Neuronal stem cell (in vitro differentiated cells): ENCODE results near the gene OR4A15. TPM values are rescaled to one million over a fixed set of nuclear protein-coding genes. Genes with fewer than 3 reads are reported as not detected.

Source experiments
- DNase-seq: peaks from one replicate; pipeline ENCODE4 v3.0.0-alpha.2; 2013; ENCODE audit warnings: low spot score
- H2AFZ ChIP-seq: one replicate; pipeline ENCODE4 v1.6.1; 2013; ENCODE audit warnings: mild to moderate bottlenecking, low read length, inconsistent platforms
- H2AK5ac ChIP-seq: 2 replicates; pipeline ENCODE4 v1.6.1; 2013; ENCODE audit warnings: low read depth, mild to moderate bottlenecking, inconsistent platforms, low read length, moderate library complexity, mixed read lengths
- H2BK120ac ChIP-seq: 2 replicates; pipeline ENCODE4 v1.6.1; 2013; ENCODE audit warnings: low read depth, mild to moderate bottlenecking, inconsistent platforms, low read length, moderate library complexity, mixed read lengths
- H2BK12ac ChIP-seq: one replicate; pipeline ENCODE4 v1.6.1; 2013; ENCODE audit warnings: low read length, inconsistent platforms
- H2BK15ac ChIP-seq: 2 replicates; pipeline ENCODE4 v1.6.1; 2013; ENCODE audit warnings: mild to moderate bottlenecking, low read length, inconsistent platforms, mixed read lengths
- H2BK5ac ChIP-seq: one replicate; pipeline ENCODE4 v1.6.1; 2013; ENCODE audit warnings: inconsistent platforms, mild to moderate bottlenecking, low read length, moderate library complexity
- H3K14ac ChIP-seq: one replicate; pipeline ENCODE4 v1.6.1; 2013; ENCODE audit warnings: low read length, inconsistent platforms
- H3K18ac ChIP-seq: 2 replicates; pipeline ENCODE4 v1.6.1; 2013; ENCODE audit warnings: low read length, inconsistent platforms
- H3K23ac ChIP-seq: 2 replicates; pipeline ENCODE4 v1.6.1; 2013; ENCODE audit warnings: low read depth, mild to moderate bottlenecking, mixed read lengths, low read length, inconsistent platforms; ENCODE audit not compliant: poor library complexity
- H3K27ac ChIP-seq: replicated peaks from 3 replicates; pipeline ENCODE4 v1.5.1; 2013; ENCODE audit warnings: low read length, inconsistent platforms
- H3K27me3 ChIP-seq, 3 experiments: 2 replicates each; pipeline ENCODE4 v1.6.1; 2013; ENCODE audit warnings: low read length in 3 of 3, mild to moderate bottlenecking in 2 of 3, inconsistent platforms in 1 of 3, low read depth in 1 of 3, mixed read lengths in 1 of 3, moderate library complexity in 1 of 3; ENCODE audit not compliant: control insufficient read depth in 3 of 3, insufficient read depth in 3 of 3
- H3K36me3 ChIP-seq, 2 donors: replicated peaks in 1 of 2; 2 replicates each; pipeline ENCODE4 v1.6.1; 2013; ENCODE audit warnings: low read length in 2 of 2; ENCODE audit not compliant: control insufficient read depth in 2 of 2, insufficient read depth in 2 of 2
- H3K4ac ChIP-seq: 2 replicates; pipeline ENCODE4 v1.6.1; 2013; ENCODE audit warnings: inconsistent platforms, mild to moderate bottlenecking, low read length, moderate library complexity
- H3K4me1 ChIP-seq, 2 donors: 1 replicate in 1 of 2; 2 replicates in 1 of 2; pipeline ENCODE4 v1.6.1; 2013; ENCODE audit warnings: low read length in 2 of 2, low read depth in 1 of 2; ENCODE audit not compliant: control insufficient read depth in 2 of 2, insufficient read depth in 1 of 2
- H3K4me2 ChIP-seq: one replicate; pipeline ENCODE4 v1.6.1; 2013; ENCODE audit warnings: mild to moderate bottlenecking, low read length, inconsistent platforms; ENCODE audit not compliant: insufficient read depth, poor library complexity, severe bottlenecking
- H3K4me3 ChIP-seq, 2 donors: 2 replicates each; pipeline ENCODE4 v1.5.1; 2013; ENCODE audit warnings: low read length in 2 of 2, mild to moderate bottlenecking in 2 of 2, inconsistent platforms in 1 of 2, moderate library complexity in 1 of 2
- H3K79me1 ChIP-seq: one replicate; pipeline ENCODE4 v1.6.1; 2013; ENCODE audit warnings: low read depth, mild to moderate bottlenecking, inconsistent platforms, low read length, moderate library complexity
- H3K9ac ChIP-seq: one replicate; pipeline ENCODE4 v1.6.1; 2013; ENCODE audit warnings: mild to moderate bottlenecking, low read depth, low read length, inconsistent platforms; ENCODE audit not compliant: poor library complexity
- H3K9me3 ChIP-seq, 2 donors: replicated peaks in 1 of 2; 2 replicates each; pipeline versions ENCODE3 to v1.6.1; 2013; ENCODE audit warnings: low read length in 2 of 2, mild to moderate bottlenecking in 2 of 2, inconsistent platforms in 1 of 2, low read depth in 1 of 2, mixed read lengths in 1 of 2, moderate library complexity in 1 of 2; ENCODE audit not compliant: control insufficient read depth in 2 of 2, insufficient read depth in 1 of 2
- H4K8ac ChIP-seq: one replicate; pipeline ENCODE4 v1.6.1; 2013; ENCODE audit warnings: low read depth, mild to moderate bottlenecking, inconsistent platforms, low read length, moderate library complexity
- H4K91ac ChIP-seq: one replicate; pipeline ENCODE4 v1.6.1; 2013; ENCODE audit warnings: low read length, low read depth, mild to moderate bottlenecking, inconsistent platforms; ENCODE audit not compliant: poor library complexity
- WGBS, 2 donors: extraction: QIAGEN DNeasy Blood & Tissue Kit; methylation state at CpG; one replicate each; pipeline ENCODE4 v1.1.7; 2013; ENCODE audit warnings: missing lambda C conversion rate in 2 of 2, mixed read lengths in 1 of 2; ENCODE audit not compliant: insufficient read length in 2 of 2, insufficient replicate concordance in 1 of 2; ENCODE audit errors: extremely low coverage in 2 of 2; 5-methylcytosine and 5-hydroxymethylcytosine counted together
- polyA plus RNA-seq, 2 experiments: library from polyadenylated mRNA; stranded (reverse); fragments of 200-250 nt; gene quantifications; one replicate each; pipeline ENCODE4 v1.2.3, GENCODE V29; 2013

OR4A15 gene
- polyA plus RNA-seq (2013, experiment 1 of 2): not detected
- not detected for polyA plus RNA-seq (2013, experiment 2 of 2)

- no peak within 1 kb of the TSS for H3K14ac ChIP-seq
- no peaks in the 10 kb centered on the region for H3K79me1 ChIP-seq
- no peak within 1 kb of the TSS for H3K18ac ChIP-seq
- no peak within 1 kb of the TSS for H2BK120ac ChIP-seq
- H3K36me3 ChIP-seq: no peaks in the 10 kb centered on the region
- no peak within 1 kb of the TSS for H3K4ac ChIP-seq
- no peak within 1 kb of the TSS for H3K27ac ChIP-seq
- H2BK5ac ChIP-seq: no peak within 1 kb of the TSS
- H3K23ac ChIP-seq: no peak within 1 kb of the TSS
- no peaks in the 10 kb centered on the region for H3K27me3 ChIP-seq
- no peak within 1 kb of the TSS for H2AK5ac ChIP-seq
- no peak within 1 kb of the TSS for H2BK15ac ChIP-seq
- no peak within 1 kb of the TSS for H2BK12ac ChIP-seq
- H3K9ac ChIP-seq: no peak within 1 kb of the TSS
- H3K9me3 ChIP-seq: peaks cover 0 to 10% of the 10 kb centered on the region in 2 donors
- H3K4me3 ChIP-seq: no peak within 1 kb of the TSS
- H4K8ac ChIP-seq: no peak within 1 kb of the TSS
- no peak within 1 kb of the TSS for H3K4me2 ChIP-seq
- no peaks in the 10 kb centered on the region for H3K4me1 ChIP-seq
- WGBS, 2 donors: no CpG with 5 or more reads among the region's 4 CpGs
- H4K91ac ChIP-seq: no peak within 1 kb of the TSS
- no peak for DNase-seq
- no peak within 1 kb of the TSS for H2AFZ ChIP-seq
Measured at GRCh38 chr11:55367674-55368073, at the start of gene OR4A15. TSS of gene OR4A15 (plus strand) at chr11:55367974. CDS start at chr11:55367974, 0 bp downstream.

- Histone ChIP-seq H3K4me2 (no peak overlapping the region), H2BK12ac (no peak overlapping the region), H2BK120ac (no peak overlapping the region), H2BK5ac (no peak overlapping the region), H3K4ac (no peak overlapping the region), H2AFZ (no peak overlapping the region), H3K27ac (no peak overlapping the region), H2BK15ac (no peak overlapping the region), H3K23ac (no peak overlapping the region), H3K4me1 (no peaks in the 10 kb centered on the region), H3K36me3 (no peaks in the 10 kb centered on the region), H3K18ac (no peak overlapping the region), H3K14ac (no peak overlapping the region), H3K9me3 (peaks cover 0 to 10% of the 10 kb centered on the region in 2 donors), H2AK5ac (no peak overlapping the region), H3K4me3 (no peak overlapping the region), H3K27me3 (no peaks in the 10 kb centered on the region), H3K79me1 (no peaks in the 10 kb centered on the region), H4K8ac (no peak overlapping the region), H4K91ac (no peak overlapping the region), H3K9ac (no peak overlapping the region)
- DNase-seq: no peak
- no CpG with 5 or more reads among the region's 1 CpG for WGBS, 2 donors
Measured at GRCh38 chr11:55324500-55324899, 43.3 kb upstream of the OR4A15 start.

GRCh38 chr11:55342901-55343300, 24.9 kb upstream of the OR4A15 start, which contains the start of gene OR4A16:
TSS of gene OR4A16 (plus strand) at chr11:55343201. CDS start at chr11:55343201, 0 bp downstream.
- Histone ChIP-seq H3K27ac (no peak within 1 kb of the TSS), H3K79me1 (no peaks in the 10 kb centered on the region), H3K4me3 (no peak within 1 kb of the TSS), H3K9me3 (peaks cover 0 to 5% of the 10 kb centered on the region in 2 donors), H3K4ac (no peak within 1 kb of the TSS), H3K27me3 (no peaks in the 10 kb centered on the region), H3K14ac (no peak within 1 kb of the TSS), H2BK15ac (no peak within 1 kb of the TSS), H2BK5ac (no peak within 1 kb of the TSS), H4K8ac (no peak within 1 kb of the TSS), H3K4me2 (no peak within 1 kb of the TSS), H2BK12ac (no peak within 1 kb of the TSS), H2AFZ (no peak within 1 kb of the TSS), H3K4me1 (no peaks in the 10 kb centered on the region), H2BK120ac (no peak within 1 kb of the TSS), H3K23ac (no peak within 1 kb of the TSS), H4K91ac (no peak within 1 kb of the TSS), H3K36me3 (no peaks in the 10 kb centered on the region), H3K18ac (no peak within 1 kb of the TSS), H3K9ac (no peak within 1 kb of the TSS), H2AK5ac (no peak within 1 kb of the TSS)
- WGBS, 2 donors: no CpG with 5 or more reads among the region's 3 CpGs
- DNase-seq: no peak

GRCh38 chr11:55345306-55345705, 22.5 kb upstream of the OR4A15 start:
- Histone ChIP-seq H4K8ac (no peak overlapping the region), H2BK12ac (no peak overlapping the region), H2BK120ac (no peak overlapping the region), H3K27me3 (no peaks in the 10 kb centered on the region), H3K4me3 (no peak overlapping the region), H3K27ac (no peak overlapping the region), H3K9me3 (peaks cover 3 to 10% of the 10 kb centered on the region in 2 donors), H3K79me1 (no peaks in the 10 kb centered on the region), H3K14ac (no peak overlapping the region), H3K4me2 (no peak overlapping the region), H2BK15ac (no peak overlapping the region), H2AK5ac (no peak overlapping the region), H3K4me1 (no peaks in the 10 kb centered on the region), H3K9ac (no peak overlapping the region), H2BK5ac (no peak overlapping the region), H3K36me3 (no peaks in the 10 kb centered on the region), H4K91ac (no peak overlapping the region), H3K23ac (no peak overlapping the region), H3K4ac (no peak overlapping the region), H2AFZ (no peak overlapping the region), H3K18ac (no peak overlapping the region)
- no peak for DNase-seq
- no CpG with 5 or more reads among the region's 1 CpG for WGBS, 2 donors
